Renal cortex interstitium (tissue), 11 donors: ENCODE results near the gene CDK5RAP2. TPM values are rescaled to one million over a fixed set of nuclear protein-coding genes. Genes with fewer than 3 reads are reported as not detected.

ENCODE experiments used
- DNase-seq, 11 donors: peaks; one replicate each; pipeline ENCODE4 v3.0.0-alpha.2; 2013; ENCODE audit warnings: low read depth in 9 of 11, low spot score in 4 of 11; ENCODE audit errors: extremely low read depth in 1 of 11
- polyA plus RNA-seq, 3 donors: library from polyadenylated mRNA; unstranded; fragments of 120-200 nt; gene quantifications; one replicate each; pipeline ENCODE4 v1.2.1, GENCODE V29; 2013; ENCODE audit not compliant: insufficient read length in 3 of 3

Gene CDK5RAP2
- polyA plus RNA-seq, 3 donors = 57.9 to 66.9 (median 61.8) TPM

DNA sequence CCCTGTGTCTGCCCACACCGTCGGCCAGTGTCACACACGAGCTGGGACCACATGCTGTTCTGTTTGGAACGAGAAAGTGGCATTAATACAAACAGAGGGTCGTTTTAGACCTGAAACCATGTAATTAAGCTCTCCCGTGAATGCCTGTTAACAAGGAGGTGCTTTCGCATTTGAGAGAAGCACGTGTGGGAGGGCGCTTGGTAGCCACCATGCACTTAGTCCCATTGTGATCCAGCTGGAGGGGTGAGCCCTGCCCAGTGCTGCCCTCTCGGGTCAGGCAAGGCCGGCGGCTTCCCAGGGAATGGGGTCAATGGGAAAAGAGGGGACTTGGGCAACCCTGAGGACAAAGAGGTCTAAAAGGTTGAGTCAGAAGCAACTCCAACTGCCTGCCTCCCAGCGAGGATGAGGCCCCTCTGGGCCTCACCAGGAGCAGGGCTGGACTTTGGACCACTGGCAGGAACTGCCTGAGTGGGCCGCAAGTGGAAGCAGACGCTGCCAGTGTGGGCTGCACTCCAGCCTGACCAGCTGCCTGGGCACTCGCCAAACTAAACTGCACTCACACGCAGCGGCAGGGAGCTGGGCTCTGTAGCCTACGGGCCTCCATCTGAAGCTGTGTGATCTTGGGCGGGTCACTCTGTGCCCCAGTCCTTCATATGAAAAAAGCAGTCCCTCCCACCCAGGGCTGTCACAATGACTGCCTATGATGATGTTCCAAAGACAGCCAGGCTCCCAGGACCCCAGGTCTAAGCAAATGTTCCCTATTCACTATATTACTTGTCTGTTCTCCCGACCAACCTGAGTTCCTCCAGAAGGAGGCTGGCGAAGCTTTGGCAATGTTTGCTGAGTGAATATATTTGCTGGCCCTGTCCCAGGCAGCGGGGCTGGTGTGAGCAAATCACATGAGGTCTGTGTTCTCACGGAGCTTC, 195.7 kb downstream of the CDK5RAP2 start:
- DNase-seq = no peak

DNA sequence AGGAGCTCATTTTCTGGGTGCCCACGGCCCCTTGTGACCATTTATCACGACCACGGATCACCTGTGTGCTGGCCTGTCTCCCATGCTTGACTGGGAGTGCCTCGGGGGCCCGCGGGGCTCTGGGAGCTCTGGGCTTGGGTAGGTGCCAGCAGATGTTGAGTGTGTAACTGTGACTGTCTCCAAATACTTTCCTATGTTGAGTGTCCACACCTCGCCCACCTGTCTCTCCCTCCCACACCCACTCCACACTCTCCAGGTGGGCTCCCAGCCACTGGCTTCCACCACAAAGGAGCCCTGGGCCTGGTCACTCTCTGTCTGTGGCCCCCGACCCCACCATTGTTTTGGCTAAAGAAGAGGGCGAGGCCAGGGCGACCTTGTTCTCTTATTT, 196.4 kb downstream of the CDK5RAP2 start:
- no peak for DNase-seq

GRCh38 chr9:120382453-120382852, 197.5 kb downstream of the CDK5RAP2 start:
- DNase-seq = no peak

GRCh38 chr9:120381839-120382238, 198.1 kb downstream of the CDK5RAP2 start:
- no peak for DNase-seq

GRCh38 chr9:120379611-120380010, 200.4 kb downstream of the CDK5RAP2 start:
- DNase-seq = no peak

- no peak for DNase-seq
These were observed 201.3 kb downstream of the CDK5RAP2 start for GRCh38 chr9:120378680-120379079.

DNA sequence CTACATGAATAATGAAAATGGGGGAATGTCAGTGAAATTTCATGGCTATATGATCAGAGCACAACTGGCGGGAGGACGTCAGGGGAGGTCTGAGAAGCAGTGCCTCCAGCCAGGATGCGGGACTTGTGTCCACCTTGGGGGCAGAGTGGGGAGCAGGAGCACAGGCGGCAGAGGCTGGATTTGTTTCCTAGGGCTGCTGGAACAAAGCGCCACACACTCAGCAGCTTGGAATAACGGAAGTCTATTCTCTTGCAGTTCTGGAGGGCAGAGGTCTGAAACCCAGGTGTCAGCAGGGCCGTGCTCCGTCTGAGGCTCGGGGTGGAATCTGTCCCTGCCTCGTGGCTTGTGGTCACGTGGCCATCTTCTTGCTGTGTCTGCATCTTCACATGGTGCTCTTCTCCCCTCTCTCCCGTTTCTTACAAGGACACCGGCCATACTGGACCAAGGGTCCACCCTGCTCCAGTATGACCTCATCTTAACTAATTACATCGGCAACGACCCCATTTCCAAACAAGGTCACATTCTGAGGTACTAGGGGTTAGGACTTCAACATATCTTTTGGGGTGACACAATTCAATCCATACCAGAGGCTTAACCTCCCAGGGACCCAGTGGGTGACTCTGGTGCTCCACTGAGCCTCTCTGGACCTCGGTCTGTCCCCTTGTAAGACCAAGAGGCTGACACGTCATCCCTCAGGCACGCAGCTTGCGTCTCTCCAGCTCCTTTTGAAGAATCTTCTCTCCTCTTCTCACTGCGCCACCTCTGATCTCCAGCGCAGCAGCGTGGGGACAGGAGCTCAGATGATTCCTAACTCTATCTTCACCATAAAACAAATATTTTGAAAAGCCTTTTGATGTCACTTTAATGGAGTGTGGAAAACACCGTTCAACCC, 202.5 kb downstream of the CDK5RAP2 start:
- DNase-seq = no peak

GRCh38 chr9:120376101-120376500, 203.9 kb downstream of the CDK5RAP2 start:
- DNase-seq = no peak

DNA sequence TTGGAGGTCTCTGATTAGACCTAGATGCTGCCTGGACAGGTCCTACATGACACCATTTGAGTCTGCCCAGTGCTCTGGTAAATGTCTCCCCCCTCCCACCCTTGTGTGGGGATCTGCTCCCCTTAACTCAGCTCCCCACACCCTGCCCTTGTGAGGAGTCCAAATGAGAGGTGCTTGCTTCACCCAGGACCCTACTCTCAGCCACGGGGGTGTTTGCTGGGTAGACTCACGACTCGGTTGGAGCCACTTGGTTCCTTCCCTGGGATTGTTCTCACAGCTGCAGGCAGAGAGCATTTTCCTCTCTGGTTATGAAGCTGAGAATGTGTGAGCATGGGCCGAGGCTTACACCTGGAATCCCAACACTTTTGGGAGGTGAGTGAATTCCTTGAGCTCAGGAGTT, 204.7 kb downstream of the CDK5RAP2 start:
- no peak for DNase-seq

- DNase-seq = no peak
These were observed 205.2 kb downstream of the CDK5RAP2 start for GRCh38 chr9:120374817-120375216.

GRCh38 chr9:120374239-120374638, 205.7 kb downstream of the CDK5RAP2 start:
- no peak for DNase-seq

DNA sequence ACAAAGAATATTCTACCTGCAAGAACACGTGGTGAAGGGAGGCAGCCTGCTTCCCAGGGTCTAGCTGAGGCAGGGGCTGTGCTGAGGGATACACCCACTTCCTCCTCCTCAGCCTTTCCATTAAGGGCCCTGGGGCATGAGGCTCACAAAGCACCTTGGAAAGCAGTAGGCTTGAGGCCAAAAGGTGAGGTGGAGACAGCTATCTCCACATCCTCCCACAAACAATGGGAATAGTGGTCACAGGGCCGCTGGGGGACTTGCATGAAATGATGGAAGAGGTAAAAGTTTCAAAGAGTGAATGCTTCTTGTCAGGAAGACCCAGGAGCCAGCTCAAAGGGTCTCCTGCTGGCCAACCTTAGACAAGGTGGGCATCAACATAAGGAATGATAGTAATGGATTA, 207.9 kb downstream of the CDK5RAP2 start:
- DNase-seq = no peak

DNA sequence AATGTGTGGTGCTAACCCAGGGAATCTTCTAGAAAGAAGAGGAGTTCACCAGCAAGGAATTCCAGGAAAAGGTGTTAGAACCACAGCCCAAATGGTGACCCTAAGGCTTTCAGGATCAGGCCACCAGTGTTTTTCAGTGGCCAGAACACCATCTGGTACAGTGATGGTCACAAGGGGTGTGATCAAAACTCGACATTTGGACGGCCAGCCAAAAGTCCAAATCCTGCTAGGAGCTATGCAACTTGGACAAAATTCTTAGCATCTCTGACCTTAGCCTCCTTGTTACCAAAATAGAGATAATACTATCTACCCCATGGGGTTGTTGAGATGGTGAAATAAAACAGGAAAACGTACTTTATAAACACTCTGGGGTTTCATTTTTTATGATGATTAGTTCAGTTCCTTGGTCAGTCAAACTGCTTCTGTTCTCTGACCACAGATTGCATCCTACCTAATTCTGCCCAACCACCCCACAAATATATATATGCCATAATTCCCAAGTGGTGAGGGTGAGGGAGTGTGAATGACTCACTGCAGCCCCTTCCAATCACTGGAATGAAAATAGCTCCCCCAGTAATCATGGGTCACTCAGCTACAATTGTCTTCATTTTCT, 210.3 kb downstream of the CDK5RAP2 start:
- no peak for DNase-seq

- DNase-seq = no peak
These were observed 211.2 kb downstream of the CDK5RAP2 start for GRCh38 chr9:120368799-120369198.

- DNase-seq = no peak
These were observed 213.3 kb downstream of the CDK5RAP2 start for GRCh38 chr9:120366644-120367019.

- DNase-seq = no peak
These were observed 214.6 kb downstream of the CDK5RAP2 start for GRCh38 chr9:120365386-120365785.

GRCh38 chr9:120363697-120364096, 216.3 kb downstream of the CDK5RAP2 start:
- DNase-seq = no peak

- DNase-seq = no peak
These were observed 217.5 kb downstream of the CDK5RAP2 start for GRCh38 chr9:120362446-120362845.

GRCh38 chr9:120361551-120361950, 218.4 kb downstream of the CDK5RAP2 start:
- DNase-seq = no peak

- no peak for DNase-seq
These were observed 219.5 kb downstream of the CDK5RAP2 start for GRCh38 chr9:120360510-120360909.
